Putamen (tissue), 1 donor: Measurements from ENCODE around the gene TRMT1.
A peak's percentile ranks its signal among the peaks of the same experiment; 100 is the strongest.

Experiments used
- DNase-seq: peaks from one replicate; pipeline ENCODE4 v3.0.0-alpha.2; 2016; ENCODE audit warnings: low spot score

TRMT1 gene

DNA sequence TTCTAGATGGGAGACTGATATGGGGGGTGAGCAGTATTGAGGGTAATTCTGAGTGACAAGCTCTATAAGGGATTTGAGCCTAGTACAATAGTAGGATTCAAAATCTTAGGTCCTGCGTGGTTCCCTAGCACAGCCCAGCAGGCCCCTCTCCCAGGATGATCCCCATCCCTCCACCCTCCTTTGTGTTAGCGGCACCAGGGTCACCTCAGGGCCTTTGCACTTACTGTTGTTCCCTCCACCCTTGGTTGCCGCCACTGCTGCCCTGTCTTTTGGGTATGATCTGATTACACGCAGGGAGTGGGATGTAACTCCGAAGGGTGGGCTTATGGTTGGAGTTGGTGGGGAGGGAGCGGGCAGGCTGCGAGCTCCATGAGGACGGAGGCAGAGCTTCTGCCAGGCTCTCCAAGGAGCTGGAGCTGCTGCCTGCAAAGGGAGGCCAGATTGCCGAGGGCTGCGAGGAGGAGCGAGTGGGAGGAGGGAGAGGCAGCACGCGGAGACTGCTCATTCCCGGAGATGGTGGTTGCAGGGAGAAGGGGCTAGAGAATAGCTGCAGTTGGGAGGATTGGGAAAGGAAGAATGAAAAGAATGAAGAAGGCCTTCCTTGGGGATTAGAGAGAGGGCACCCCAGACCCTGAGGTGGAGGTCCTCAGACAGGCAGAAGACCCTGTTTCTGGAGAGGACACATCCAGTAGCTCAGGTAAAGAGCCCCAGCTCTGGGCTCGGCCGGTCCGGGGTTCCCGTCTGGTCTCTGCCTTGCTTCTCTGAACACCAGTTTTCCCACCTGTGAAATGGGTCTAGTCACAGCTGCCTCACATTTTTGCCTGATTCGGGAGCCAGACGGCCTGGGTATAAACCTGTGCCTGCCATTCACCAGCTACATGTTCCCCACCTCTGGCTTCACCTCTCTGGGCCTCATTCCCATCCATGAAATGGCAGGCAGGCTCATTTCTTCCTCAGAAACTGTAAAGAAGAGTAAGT, 6.7 kb upstream of the TRMT1 start:
- DNase-seq, result no peak

- no peak for DNase-seq
Observed at GRCh38 chr19:13122275-13122878, 5.8 kb upstream of the TRMT1 start.

- DNase-seq, result no peak
Observed at GRCh38 chr19:13121551-13122274, 5.2 kb upstream of the TRMT1 start.

DNA sequence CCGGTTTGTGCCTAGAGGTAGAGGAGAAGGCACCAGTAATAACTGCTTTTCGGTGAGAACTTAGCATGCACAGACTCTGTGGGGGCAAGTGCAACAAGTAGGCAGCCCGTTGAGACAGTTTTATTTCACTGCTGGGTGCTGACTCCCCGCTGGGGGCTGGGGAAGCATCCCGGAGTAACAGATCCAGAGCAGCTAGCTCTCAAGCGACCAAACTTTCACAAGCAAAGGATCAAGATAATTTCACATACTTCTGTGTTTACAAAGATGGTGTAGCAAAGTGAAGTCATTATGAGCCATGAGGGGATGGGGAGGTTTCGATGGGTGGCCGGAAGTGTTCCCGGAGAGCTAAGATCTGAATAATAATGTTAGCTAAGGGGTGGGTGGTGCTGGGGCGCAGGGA, 4.3 kb upstream of the TRMT1 start:
- DNase-seq, result no peak

DNA sequence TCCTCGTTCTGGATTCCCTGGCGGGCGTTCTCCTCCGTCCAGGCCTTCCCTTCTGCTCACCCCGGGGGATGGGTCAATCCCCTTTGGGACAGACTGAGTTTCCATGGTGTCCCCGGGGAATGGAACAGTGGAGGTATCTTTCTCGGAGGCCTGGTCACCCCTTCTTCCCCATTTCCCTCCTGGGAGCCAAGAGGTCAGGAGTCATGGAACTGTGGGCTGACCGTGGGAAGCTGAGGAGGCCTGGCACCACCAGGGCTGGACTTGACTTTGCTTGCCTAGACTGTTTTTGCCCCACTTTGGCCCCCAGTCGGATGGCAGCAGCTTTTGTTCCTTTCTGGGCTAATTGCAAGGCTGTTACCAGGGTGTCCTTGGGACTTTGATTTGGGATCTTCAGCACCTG, 3.5 kb upstream of the TRMT1 start:
- no peak for DNase-seq

DNA sequence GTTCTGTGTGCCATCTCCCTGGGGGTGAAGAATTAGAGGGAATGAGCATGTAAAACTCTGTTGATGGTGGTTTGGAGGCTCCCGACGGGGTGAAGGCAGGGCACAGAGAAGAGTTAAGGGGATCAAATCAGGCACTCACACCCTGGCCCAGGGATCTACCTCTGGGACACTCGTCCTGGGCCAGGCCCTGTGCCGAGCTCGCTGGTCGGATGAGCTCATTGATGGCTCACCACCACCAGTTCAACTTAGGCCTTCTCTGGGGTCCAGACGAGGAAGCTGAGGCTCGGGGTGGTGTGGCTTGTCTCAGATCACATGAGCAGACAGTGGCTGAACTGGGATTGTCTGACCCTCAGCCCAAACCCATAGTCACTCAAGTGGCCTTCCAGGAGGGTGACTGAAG, 3.1 kb upstream of the TRMT1 start:
- no peak for DNase-seq

GRCh38 chr19:13118424-13119193, 2.1 kb upstream of the TRMT1 start:
- DNase-seq, result no peak

DNA sequence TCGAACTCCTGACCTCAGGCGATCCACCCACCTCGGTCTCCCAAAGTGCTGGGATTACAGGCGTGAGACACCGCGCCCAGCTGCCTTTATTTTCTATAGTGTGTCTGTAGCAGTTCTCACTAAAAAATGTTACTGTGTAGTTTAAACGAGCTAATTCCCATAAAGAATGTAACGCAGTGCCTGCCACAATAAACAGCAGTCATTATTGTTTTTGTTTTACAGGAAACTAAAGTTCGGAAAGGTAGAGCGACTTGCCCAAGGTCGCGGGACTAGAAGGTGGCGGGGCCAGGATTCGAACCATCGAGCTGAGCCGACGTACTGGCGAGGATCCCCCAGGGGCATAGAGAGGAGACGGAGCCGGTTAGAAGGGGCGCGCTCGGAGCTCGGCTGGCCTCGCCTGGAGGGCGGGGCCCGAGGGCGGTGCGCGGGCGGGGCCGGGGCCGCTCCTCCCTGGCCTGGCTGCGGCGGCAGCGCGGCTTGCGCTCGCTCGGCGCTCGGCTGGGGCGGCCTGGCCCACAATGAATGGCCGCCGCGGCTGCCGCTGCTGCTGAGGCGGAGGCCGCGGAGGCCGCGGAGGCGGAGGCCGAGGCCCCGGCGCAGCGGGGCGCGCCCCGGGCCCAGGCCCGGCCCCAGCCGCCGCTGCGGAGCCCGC, 1.4 kb upstream of the TRMT1 start, which contains the start of gene NACC1:
NACC1 (plus strand) TSS at position 493 of the 652 bp plus-strand sequence. CDS start 16,944 bp downstream, outside the sequence.
- DNase-seq, result peak; percentile 94

GRCh38 chr19:13117176-13117771, 734 bp upstream of the TRMT1 start:
- DNase-seq, result no peak

- DNase-seq, result no peak
Observed at GRCh38 chr19:13115936-13116281, 631 bp downstream of the TRMT1 start.

- no peak for DNase-seq
Observed at GRCh38 chr19:13112555-13112954, 4.0 kb downstream of the TRMT1 start.

DNA sequence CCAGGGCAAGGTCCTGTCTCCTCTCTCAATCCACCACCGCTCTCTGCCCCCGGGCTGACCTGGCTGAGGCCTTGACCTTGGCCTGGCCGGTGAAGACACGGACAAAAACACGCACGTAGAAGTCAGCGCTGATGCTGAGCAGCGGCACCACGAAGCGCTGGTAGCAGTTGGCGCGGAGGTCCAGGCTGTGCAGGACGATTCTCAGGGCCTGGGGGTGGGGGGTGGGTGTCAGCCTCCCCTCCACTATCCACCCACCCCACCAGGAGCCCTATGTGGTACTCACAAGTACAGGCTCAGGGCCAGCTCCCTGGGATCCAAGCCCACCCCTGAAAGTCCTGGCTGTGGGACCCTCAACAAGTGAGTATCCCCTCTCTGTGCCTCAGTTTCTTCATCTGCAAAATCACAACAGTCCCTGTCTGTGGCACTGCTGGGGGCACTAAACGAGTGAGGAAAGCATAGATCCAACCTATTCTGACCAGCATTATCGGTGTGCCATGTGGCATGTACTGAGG, 6.4 kb downstream of the TRMT1 start:
- DNase-seq, result no peak

- no peak for DNase-seq
Observed at GRCh38 chr19:13109361-13110098, 7.0 kb downstream of the TRMT1 start.

DNA sequence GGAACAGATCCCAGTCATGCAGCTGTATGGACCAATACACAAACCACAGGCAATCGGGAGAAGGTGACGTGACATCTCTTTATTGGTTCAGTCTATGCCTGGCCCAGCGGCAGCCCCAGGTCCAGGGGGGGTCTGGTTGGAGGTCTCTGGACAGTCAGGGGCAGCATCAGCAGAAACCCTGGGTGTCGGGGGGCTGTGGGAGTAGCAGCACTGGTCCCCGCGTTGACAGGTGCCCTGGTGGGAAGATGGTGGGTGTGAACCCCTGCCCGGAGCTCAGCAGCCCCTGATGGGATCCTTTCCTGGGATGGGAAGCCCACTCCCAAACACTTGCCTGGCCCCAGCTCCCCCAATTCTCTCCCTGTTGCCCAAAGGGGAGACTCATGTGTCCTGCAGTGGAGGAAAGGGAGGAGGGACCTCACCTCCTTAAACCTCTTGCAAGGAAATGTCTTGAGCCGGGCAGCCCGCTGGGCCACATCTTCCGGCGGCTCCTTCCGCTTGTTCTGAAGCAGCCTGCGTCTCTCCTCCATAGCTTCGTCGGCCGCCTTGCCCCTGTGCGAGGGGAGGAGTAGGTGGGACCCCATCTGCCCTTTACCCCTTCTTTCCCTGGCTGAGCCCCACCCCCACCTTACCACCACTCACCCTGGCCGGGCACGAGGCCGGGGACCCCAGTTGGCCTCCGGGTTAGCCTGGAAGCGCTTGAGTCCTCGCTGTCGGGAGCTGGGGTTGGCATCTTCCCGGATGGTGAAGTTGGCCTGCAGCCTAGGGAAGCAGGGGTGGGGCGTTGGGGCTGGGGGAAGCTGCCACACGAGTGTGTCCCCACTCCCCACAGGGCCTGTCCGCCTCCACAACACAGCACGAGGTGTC, 11.5 kb downstream of the TRMT1 start:
- no peak for DNase-seq

- peak; percentile 53 for DNase-seq
Observed at GRCh38 chr19:13104360-13104847, 12.1 kb downstream of the TRMT1 start.

DNA sequence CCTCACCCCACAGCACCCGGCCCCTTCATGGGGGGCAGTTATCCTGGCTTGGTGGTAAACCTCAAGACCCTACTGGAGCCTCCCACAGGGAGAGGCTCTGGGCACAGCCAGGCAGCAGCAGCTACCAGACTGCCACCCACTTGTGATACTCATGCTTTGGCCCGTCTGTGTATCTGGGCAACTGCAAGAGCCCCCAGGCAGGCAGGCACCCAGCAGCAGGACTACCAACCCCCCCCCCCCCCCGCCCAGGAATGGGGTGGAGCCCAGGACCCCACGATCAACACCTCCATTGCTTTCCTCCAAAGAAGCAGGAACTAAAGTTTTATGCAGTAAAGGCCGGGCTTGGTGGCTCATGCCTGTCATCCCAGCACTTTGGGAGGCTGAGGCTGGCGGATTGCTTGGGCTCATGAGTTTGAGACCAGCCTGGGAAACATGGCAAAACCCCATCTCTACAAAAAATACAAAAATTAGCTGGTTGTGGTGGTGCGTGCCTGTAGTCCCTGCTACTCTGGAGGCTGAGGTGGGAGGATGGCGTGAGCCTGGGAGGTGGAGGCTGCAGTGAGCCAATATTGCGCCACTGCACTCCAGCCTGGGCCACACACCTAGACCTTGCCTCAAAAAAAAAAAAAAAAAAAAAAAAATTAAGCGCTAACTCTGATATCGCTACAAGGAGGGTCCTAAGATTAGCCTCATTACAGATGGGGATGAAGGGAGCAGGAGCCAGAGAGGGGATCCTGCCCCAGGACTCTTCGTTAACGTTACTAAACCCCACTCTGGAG, 12.8 kb downstream of the TRMT1 start:
- no peak for DNase-seq

DNA sequence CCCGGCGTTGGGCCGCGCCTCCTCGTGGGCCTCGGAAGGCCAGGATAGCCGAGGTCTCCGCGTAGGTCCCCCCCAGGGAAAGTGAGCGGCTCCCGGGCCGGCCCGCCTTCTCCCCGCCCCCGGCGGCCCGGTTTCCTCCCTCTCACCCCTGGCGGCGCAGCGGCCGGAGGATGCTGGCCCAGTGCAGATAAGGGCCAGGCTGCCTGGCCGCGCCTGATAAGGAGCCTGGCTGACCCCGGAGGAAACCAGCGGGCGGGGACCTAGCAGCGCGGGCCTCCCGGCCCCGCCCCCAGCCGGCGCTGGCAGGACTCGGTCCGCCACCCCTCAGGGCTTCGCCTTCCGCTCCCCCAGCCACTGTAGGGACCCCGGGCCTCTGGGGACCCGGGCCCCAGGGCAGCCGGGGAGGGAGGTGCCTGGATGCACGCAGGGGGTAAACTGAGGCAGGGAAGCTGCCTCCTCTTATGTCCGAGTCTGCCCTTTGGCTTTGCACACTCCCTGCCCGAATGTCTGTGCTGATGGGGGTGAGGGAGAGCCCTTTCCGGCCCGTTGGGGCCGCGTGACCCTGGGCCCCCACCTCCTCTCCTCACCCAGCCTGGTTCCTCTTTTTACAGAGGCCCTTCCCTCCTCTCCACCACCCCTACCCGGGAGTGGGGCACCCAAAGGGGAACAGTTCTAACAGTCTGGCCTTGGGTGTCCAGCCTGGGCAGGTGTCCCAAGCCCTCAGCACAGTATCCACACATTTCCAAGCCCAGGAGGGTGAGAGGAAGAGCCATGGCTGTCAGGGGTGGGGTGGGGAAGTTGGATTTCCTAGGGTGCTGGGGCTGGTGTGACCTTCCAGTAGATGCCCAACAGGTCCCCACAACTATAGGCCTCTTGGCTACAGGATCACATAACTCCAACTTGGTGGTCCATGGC, 13.6 kb downstream of the TRMT1 start, which contains the start of gene LYL1:
LYL1 (minus strand) TSS at position 193 of the 915 bp plus-strand sequence. CDS start 1,687 bp downstream, outside the sequence.
- DNase-seq, result no peak
